ENCODE data around the gene WASF3. TPM values are rescaled to one million over a fixed set of nuclear protein-coding genes. Genes with fewer than 3 reads are reported as not detected.

Gene WASF3, protein sequence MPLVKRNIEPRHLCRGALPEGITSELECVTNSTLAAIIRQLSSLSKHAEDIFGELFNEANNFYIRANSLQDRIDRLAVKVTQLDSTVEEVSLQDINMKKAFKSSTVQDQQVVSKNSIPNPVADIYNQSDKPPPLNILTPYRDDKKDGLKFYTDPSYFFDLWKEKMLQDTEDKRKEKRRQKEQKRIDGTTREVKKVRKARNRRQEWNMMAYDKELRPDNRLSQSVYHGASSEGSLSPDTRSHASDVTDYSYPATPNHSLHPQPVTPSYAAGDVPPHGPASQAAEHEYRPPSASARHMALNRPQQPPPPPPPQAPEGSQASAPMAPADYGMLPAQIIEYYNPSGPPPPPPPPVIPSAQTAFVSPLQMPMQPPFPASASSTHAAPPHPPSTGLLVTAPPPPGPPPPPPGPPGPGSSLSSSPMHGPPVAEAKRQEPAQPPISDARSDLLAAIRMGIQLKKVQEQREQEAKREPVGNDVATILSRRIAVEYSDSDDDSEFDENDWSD
- total RNA-seq = 17.1 and 17.8 TPM in 2 replicates

GRCh38 chr13:26557393-26558073 is at the start of gene WASF3:
TSS of gene WASF3 (plus strand) at chr13:26557683. CDS start at chr13:26642271, 84,588 bp downstream.

Other genes with a start within 250 kb of the WASF3 start
- gene GPR12, start 203.1 kb downstream of the WASF3 start, total RNA-seq = not detected in 2 replicates

All from smooth muscle cell of the pulmonary artery (primary cell).